Measurements from ENCODE around the gene MAP3K4. TPM values are rescaled to one million over a fixed set of nuclear protein-coding genes. Genes with fewer than 3 reads are reported as not detected.

MAP3K4 gene
- 14.3 and 17.3 TPM in 2 replicates for total RNA-seq

GRCh38 chr6:160991406-160992060 lies at the start of gene MAP3K4:
Gene MAP3K4, plus strand, starts transcription at chr6:160991769. Its CDS starts 163 bp downstream, at chr6:160991932.

Data from cardiac ventricle fibroblast (primary cell).